ENCODE measurements around the gene OPN4.

DNA sequence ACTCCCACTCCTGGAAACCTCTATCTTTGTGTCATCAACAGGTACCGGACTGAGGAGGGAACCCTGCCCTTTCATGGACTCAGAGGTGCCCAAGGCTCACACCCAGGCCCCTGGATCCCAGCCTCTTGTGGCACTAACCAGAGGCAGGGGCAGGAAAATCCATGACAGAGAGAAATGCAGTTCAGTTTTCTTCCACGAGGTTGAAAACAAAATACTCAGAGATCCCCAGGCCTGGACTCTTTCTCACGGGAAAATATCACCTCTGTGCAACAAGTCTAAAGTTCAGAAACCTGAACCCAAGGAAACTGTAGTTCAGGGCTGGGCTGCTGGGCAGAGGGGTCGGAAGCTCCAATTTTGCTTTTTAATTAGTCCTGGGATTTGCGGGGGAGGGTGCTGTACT lies 21.4 kb upstream of the OPN4 start:
- TF ChIP-seq, protein P1, sequence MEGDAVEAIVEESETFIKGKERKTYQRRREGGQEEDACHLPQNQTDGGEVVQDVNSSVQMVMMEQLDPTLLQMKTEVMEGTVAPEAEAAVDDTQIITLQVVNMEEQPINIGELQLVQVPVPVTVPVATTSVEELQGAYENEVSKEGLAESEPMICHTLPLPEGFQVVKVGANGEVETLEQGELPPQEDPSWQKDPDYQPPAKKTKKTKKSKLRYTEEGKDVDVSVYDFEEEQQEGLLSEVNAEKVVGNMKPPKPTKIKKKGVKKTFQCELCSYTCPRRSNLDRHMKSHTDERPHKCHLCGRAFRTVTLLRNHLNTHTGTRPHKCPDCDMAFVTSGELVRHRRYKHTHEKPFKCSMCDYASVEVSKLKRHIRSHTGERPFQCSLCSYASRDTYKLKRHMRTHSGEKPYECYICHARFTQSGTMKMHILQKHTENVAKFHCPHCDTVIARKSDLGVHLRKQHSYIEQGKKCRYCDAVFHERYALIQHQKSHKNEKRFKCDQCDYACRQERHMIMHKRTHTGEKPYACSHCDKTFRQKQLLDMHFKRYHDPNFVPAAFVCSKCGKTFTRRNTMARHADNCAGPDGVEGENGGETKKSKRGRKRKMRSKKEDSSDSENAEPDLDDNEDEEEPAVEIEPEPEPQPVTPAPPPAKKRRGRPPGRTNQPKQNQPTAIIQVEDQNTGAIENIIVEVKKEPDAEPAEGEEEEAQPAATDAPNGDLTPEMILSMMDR (conservative IDR thresholded peaks at IDR 0.05 in 1 of 2, IDR thresholded peaks at IDR 0.05 in 1 of 2; ENCODE audit: extremely low read depth in 1 of 2, insufficient read depth in 1 of 2, low read depth in 1 of 2, low read length in 2 of 2): no peak
- TF ChIP-seq EZH2 (IDR thresholded peaks at IDR 0.05; ENCODE audit: borderline replicate concordance, low read length): no peak
